Measurements from ENCODE around the gene PERM1.

Gene PERM1

DNA sequence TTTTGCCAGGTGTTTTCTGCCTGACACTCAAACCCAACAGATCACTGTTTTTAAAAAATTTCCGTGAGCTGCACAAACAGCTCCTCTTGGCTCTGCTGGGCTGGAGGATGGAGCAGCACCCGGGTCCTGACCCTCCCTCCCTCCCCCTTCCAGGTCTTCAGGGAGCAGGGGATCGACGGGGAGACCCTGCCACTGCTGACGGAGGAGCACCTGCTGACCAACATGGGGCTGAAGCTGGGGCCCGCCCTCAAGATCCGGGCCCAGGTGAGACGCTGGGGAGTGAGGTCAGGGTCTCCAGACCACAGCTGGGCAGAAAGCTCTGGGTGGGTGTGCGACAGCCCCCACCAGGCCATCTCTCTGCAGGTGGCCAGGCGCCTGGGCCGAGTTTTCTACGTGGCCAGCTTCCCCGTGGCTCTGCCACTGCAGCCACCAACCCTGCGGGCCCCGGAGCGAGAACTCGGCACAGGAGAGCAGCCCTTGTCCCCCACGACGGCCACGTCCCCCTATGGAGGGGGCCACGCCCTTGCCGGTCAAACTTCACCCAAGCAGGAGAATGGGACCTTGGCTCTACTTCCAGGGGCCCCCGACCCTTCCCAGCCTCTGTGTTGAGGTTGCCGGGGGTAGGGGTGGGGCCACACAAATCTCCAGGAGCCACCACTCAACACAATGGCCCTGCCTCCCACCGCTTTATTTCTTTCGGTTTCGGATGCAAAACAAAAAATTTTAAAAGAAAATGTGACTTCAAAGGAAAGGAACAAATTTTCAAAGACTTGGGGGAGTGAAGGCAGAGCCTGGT, 38.1 kb downstream of the PERM1 start:
- DNase-seq, result no peak

DNA sequence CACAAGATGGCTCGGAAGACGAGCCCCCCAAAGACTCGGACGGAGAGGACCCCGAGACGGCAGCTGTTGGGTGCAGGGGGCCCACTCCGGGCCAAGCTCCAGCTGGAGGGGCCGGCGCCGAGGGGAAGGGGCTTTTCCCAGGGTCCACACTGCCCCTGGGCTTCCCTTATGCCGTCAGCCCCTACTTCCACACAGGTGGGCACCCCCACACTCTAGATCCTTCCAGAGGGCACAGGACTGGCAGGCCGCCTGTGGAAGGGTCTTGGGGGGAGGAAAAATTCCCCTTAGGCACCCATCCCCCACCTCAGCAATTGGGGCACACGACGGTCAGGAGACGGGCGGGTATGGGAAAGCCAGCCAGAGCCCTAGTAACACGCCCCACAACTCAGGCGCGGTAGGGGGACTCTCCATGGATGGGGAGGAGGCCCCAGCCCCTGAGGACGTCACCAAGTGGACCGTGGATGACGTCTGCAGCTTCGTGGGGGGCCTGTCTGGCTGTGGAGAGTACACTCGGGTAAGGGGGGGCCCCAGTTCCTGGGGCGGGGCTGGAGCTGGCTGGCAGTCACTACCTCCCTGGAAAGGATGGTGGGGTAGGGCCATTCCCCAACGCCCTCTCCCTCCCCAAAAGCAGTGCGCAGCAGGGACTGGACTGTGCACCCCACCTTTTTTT, 38.9 kb downstream of the PERM1 start:
- no peak for DNase-seq

DNA sequence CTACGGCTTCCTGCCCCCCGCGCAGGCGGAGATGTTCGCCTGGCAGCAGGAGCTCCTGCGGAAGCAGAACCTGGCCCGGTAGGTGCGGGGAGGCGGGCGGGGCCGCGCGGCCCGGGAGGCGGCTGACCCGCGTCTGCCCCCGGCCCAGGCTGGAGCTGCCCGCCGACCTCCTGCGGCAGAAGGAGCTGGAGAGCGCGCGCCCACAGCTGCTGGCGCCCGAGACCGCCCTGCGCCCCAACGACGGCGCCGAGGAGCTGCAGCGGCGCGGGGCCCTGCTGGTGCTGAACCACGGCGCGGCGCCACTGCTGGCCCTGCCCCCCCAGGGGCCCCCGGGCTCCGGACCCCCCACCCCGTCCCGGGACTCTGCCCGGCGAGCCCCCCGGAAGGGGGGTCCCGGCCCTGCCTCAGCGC, 39.5 kb downstream of the PERM1 start:
- no peak for DNase-seq

DNA sequence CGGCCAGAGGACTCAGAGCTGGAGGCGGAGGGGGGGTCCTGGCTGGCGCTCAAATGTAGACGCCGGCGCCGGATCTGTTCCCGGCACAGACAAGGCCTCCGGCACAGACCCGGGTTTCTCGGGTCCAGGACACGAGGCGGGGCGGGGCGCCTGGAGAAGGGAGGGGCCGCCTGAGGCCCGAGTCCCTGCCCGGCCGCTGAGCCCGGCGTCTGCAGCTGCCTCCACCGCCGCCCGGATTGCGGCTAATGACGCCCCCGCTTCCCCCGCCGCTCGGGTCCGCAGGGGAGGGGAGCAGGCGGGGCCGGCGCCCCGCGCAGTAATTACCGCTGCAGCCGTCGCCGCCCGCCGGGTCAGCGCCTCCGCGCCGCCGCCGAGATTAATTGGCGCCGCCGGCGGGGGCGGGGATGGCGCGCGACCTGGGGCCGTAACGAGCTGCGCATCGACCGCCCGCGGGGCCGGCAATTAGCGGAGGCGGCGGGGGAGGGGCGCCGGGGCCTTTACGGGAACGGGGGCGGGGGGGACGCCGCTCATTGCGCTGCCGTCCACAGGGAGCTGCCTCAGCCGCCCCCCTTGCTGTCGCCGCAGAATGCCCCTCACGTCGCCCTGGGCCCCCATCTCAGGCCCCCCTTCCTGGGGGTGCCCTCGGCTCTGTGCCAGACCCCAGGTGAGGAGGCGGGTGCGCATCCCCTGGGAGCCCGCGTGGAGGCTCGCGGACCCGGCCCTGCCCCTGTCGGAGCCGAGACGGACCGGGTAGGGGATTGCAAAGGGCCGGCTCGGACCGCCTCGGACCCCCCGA, 40.1 kb downstream of the PERM1 start:
- no peak for DNase-seq

DNA sequence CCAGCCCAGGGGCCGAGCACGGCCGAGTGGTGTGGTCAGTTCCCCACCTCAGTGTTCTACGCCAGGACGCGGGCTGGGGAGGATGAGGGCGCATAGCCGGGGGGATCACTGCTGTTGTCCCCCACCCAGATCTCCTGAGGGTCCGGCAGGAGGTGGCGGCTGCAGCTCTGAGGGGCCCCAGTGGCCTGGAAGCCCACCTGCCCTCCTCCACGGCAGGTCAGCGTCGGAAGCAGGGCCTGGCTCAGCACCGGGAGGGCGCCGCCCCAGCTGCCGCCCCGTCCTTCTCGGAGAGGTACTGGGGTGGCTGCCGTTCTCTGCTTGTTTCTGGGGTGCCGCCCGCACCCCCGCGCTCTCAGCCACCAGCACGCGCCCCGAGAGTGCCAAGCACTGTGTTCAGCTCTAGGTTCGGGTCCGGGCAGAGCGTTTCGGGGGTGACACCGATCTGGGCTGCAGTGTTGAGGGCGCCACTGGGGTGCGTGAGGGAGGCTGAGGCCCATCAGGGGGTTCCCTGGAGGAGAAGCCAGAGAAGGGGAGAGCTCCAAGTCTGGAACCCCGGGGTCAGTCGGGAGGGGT, 40.8 kb downstream of the PERM1 start:
- no peak for DNase-seq

DNA sequence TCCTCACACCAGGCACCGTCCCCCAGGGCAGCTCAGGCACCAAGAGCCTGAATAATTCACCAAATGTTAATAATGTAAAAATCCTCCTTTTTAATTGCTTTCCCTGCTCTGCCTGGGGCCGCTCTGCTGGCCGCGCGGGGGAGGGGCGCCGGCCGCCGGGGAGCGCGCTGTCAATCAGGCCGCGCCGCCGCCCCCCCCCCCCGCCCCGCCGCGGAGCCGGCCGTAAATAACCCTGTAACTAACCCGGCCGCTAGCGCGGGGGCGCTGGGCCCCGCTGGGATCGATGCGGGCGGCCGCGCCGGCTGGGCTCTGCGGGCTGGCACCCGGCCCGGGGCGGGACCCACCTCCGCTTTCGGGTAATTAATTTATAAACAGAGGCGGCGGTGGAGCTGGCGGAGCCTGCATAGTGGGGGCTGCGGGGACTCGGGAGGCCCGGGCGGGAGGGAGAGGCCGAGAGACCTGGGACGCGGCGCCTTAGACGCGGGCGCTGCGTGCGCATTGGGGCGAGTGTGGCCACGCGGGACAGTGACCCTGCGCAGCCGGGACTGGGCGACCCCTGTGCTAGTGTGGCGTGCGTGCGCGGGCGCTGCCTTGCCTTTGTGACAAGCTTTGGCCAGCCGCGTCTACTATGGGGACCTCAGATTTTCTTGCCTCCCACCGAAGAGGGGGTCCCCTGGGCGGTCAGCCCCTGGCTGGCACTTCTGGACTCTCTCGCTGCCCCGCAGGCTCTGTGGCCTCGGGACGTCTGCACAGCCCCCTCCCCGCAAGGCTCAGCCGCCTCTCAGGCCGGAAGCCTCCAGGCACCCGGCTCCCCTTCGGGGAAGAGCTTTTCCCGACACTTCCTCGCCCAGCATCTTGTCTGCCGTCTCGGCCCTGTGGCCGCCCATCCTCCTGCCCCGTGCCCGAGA, 41.5 kb downstream of the PERM1 start:
- no peak for DNase-seq

DNA sequence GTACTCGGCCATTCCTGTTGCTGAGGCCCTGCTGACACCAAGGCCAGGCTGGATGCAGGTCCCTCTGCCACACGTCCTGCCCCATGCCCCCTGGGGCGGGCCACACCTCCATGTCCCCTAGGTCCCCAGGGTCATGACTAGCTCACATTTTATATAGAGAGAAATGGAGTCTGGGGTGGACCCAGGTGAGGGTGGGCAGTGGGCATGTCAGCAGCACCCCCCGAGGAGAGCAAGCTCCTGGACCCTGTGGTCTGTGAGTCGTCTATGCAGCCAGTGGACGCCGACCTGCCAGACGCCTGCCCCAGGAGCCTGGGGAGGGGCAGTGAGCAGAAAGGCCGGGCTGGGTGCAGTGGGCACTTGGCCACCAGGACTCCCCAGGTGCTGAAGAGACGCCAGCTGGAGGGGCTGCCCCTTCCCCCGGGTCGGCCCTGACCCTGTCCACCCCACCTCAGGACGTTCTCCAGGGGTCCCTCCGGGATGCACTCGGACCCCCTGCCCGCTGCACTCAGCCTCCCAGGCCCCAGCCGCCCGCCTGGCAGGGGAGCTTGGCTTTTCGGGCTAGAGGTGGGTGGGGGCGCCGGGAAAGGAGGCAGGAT, 42.3 kb downstream of the PERM1 start:
- DNase-seq, result no peak

DNA sequence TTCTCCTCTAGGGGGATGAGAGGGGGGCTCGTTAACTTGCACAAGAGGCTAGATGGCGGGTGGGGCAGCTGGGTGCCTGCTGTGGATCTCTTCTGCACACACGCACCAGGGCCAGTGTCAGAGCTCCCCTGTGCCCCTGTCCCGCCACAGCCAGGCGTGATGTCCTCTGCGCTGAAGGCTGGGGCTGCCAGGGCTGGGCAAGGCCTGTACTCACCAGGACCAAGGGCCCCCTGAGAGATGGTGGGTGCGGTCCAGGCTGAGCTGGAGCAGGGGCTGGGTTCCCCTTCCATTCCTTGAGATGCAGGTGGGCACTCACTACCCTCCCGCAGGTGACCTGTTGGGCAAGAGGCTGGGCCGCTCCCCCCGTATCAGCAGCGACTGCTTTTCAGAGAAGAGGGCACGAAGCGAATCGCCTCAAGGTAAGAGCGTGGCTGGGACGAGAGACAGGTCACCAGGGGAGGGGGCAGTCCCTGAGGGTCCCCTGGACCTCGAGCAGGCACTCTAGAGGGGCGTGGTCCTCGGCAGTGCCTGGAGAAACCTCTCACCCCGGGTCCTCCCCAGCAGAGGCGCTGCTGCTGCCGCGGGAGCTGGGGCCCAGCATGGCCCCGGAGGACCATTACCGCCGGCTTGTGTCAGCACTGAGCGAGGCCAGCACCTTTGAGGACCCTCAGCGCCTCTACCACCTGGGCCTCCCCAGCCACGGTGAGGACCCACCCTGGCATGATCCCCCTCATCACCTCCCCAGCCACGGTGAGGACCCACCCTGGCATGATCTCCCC, 43.0 kb downstream of the PERM1 start:
- no peak for DNase-seq

DNA sequence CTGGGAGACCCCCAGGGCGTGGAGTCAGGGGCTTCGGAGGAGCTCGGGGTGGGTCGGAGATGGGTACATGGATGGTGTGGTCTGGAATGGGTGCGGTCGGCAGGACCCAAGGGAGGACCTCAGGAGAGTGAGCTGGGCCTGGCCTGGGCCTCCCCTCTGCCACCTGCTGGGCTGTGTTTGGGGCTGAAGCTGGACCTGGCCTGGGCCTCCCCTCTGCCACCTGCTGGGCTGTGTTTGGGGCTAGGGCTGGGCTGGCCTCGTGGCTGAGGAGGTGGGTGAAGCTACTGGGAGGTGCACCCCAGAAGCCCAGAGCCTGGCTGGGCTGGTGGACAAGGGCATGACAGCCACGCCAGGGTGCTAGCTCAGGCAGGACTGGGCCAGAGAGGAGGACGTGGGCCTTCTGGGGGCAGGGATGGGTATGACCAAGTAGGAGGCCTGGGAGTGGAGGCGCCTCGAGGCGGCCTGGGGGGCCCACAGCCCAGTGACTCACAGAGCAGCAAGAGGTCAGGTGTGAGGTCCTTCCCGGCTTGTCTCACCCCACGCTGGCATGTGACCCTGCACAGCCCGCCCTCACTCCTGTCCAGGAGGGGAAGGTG, 43.7 kb downstream of the PERM1 start:
- no peak for DNase-seq

DNA sequence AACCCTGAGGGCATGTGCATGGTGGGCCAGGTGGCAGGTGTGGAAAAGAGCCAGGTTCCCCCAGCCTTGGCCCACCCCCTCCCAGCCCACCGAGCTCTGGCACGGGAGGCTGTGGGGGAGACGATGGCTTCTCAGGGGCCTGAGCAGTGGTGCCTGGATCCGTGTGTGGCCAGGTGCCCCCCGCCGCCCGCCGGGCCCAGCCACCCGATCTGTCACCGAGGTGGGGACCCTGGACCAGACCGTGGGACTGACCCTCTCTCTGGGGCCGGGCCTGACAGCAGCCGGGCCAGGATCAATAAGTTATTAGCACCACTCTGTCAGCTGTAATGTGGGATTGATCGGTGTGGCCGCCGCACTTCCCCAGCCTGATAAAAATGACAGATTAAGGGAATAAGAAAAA, 44.4 kb downstream of the PERM1 start:
- no peak for DNase-seq

DNA sequence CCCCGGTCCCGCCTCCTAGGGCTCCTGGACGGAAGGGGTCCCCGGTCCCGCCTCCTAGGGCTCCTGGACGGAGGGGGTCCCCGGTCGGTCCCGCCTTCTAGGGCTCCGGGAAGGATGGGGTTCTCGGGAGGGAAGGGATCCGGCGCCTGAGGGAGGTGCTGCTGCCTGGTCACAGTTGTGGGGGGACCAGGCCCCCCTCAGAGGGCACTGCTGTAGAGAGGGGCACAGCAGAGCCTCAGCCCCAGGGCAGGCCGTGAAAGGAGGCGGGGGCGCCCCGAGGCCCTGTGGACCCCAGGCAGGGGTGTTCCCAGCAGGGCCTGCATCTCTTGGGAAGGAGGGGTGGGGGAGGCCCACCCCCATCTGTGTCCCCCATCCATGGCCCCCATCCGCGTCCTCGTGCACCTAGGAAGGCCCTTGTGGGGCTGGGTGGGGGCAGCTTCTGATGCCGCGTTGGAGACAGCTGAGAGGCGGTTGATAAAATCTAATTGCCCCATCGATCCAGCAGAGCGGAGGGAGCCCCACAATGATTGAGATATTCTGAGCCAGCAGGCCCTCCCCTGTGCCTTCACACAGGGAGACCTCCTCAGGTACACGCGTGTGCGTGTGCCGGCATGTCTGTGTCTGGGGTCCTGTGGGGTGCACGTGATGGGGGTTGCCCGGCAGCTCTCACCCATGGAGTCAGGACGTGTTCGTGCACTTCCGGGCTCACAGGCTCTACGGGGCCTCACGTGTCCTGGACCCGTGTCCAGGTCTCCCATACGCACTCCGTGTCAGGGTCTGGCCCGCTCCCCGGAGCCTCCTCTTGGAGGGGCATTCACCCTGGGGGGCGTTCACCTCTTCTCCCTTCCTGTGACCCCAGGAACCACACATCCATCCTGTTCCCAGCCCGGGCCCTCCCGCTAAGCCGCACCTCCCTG, 45.3 kb downstream of the PERM1 start:
- no peak for DNase-seq

DNA sequence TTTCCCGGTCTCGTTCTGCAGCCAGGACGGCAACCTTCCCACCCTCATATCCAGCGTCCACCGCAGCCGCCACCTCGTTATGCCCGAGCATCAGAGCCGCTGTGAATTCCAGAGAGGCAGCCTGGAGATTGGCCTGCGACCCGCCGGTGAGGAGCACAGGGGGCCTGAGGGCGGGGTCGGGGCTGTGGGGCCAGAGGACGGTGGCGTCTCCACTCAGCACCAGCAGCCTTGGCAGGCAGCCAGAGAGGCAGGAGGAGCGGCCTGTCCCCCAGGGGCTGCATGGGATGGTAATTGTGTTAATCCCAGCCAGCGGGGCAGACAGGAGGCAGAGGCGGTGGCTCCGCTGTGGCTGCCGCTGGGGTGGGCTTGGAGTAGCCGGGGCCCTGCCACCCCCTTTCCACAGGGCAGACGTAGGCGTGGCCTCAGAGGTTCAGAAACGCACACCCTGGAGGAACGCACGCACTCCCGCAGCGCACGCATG, 46.1 kb downstream of the PERM1 start:
- no peak for DNase-seq

DNA sequence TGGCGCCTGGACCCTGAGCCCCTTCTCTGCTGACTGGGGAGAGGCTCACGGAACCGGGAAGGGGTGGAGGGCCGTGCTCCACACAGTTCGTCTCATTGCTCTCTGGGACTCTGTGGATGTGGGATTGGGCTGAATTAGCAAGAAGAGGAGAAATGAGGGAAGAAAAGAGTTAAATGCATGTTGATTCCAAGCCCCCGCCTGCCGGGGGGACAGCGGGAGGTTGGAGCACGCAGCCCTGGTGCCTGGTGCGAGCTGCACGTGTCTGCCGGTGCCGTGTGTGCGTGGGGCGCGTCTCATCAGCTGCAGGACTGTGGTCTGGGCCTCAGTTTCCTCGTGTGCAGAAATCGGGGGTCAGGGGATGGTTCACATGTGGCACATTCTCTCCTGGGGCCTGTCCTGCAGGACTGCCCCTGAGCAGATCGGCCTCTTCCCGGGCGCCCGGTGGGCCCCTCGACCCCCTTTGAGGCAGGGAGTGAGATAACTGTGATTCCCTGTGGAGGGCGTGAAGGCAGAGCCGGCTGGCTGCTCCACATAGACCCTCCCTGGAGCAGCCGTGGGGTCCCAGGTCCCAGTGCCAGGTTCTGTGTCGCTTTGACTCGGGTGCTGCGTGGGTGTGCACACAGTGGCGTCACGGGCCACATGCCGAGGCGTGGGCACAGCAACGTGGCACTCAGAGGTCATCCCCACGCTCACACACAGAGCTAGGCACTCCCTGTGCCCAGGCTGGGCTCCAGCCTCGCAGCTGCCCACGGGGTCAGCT, 46.7 kb downstream of the PERM1 start:
- no peak for DNase-seq

DNA sequence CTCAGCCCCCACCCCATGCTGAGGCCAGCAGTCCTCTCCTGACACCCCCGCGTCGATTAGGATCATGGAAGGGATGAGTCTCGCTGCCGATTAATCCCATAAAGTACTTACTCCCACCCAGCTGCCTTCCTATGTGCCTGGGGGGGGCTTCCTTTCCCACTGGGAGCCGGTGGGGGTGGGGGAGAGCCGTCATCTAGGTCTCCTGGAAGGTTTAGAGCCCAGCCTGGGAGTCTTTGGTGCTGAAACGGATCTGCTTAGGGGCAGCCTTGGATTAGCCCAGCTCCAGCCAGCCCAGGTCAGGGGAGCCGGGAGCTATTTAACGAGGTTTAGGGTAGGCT, 48.3 kb downstream of the PERM1 start:
- no peak for DNase-seq

DNA sequence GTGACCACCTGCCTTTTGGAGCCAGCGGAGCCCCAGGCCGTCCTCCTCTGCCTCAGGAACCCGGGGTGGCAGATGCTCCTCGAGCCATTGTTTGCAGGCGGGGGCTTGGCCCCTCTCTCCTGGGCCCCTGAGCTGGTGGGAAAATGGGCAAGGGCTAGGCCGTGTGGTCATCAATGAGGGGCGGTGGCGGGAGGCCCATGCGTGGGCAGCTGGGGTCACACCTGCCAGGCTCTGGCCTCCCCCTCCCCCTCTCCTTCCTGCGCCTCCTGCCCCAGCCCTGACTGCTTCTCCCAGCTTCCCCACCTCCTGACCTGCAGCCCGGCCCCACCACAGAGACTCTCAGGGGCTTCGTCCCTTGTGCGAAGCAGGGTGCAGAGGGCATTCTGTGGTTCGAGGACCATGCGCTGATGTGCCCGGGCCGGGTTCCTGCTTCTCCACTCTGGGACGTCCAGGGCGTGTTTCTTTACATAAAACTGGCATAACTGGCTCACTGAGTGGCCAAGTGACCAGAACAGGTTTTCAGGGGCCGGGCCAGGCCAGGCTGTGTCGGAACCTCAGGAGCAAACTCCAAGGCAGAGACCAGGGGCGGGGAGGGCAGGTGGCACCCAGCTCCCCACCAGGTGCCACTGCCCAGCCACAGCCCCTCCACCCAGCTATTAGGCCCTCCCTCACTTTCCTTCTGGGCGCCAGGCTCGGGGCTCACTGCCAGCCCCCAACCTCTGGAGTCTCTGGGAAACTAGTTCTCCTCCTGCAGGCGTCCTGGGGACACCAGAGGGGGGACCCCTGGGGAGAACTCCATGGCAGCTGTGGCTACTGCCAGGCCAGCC, 48.9 kb downstream of the PERM1 start:
- no peak for DNase-seq

DNA sequence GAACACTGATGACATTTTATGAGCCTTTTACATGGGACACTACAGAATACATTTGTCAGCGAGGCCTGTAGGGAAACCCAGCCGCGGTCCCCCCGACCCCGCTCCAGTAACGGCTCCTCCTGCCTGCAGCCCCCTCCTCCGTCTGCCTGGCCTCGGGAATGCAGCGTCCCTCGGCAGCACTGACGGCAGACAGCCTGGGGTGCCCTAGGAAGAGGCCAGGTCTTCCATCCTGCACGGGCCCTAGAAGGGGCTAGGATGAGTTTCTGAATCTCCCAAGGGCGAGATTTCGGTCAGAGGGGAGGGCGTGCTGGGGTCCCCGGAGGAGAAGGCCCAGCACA, 49.8 kb downstream of the PERM1 start:
- DNase-seq, result no peak

DNA sequence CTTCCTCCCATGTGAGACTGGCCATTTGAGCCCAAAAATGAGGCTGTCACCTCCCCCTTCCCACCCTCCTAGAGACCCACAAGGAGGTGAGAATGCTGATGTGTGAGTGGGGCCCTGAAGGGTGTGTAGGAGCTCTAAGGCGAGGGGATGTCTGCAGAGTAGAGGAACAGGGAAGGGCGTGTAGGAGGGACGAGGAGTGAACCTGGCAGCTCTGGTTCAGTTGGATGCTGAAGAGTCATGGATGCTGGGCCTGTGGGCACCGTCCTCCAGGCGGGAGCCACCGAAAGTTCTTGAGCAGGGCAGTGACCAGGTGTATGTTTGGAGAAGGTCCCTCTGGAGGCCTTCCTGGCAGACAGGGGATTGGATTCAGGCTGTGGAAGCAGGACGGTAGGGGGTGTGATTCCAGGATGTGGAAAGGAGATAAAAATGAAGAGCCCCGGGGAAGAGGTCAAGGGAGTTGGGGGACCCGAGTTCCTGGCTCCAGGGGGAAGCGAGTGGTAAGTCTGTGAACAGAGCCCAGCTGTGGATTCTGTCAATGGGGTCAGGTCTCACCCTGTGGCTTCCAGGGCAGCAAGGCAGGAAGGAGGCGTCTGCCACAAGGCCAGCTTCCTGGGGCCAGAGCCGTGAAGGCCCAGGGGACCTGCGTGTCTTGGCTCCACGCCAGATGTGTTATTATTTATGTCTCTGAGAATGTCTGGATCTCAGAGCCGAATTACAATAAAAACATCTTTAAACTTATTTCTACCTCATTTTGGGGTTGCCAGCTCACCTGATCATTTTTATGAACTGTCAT, 50.3 kb downstream of the PERM1 start:
- no peak for DNase-seq

Data from activated T-cell treated with anti-CD3 and anti-CD28 coated beads for 4 hours (primary cell).